Skin of body (tissue), 2 donors: Measurements from ENCODE around the gene SFSWAP. TPM values are rescaled to one million over a fixed set of nuclear protein-coding genes. Genes with fewer than 3 reads are reported as not detected.
A peak's percentile ranks its signal among the peaks of the same experiment; 100 is the strongest.
"Not testable (repeated sequence)": the region's sequence is repeated elsewhere in the genome, so short reads cannot be mapped to it uniquely, and the experiment has no call there.

Experiments used
- DNase-seq: peaks from one replicate; lab custom pipeline; 2025; lab: John Stamatoyannopoulos, UW
- total RNA-seq: library from RNA; depleted of rRNA; stranded (reverse); fragments of >200 nt; gene quantifications from one replicate; pipeline ENCODE4 v1.2.3, GENCODE V29; 2014

Gene SFSWAP
- total RNA-seq, 1 donor from 2014 or later, result 29.2 TPM

DNA sequence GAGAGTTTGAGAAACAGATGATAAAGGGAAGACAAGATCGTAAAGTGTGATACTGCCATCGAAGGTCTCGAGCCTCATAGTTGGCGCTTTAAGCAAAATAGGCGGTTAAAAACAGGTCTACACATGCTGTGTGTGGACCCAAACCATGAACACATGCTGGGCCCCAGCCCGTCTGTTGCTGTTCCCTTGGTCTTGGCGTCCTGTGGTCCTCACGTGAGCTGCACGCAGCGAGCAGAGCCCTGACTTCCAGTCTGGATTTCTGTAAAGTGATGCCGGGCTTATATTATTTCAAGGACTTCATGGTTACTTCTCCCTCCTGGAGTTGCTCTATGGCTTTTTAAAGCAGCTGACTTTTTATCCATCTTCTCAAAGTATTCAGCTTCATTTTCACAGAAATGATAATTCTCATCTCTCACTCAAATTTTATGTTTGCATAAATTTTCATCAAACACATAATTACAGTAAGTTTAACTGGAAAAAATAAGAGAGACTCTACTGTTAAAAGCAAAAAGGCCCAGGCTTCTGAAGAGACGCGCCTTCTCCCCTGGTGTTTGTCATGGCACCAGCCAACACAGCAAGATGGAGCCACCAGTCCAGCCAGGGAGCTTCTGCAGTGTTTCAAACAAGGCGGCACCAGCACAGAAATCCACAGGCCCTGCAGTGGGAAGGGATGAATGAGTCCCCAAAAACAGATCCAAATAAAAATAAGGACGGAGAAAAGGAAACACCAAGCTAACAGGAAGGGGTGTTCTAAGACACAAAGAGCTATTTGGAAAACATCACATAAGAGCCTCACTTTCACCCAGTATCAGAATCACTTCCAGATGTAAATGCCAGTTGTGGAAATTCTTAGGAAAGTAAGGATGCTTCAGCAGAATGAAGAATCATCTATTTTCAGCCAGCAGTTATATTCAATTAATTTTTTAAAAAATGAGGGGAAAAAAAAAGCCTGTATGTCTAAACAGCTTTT, 24.9 kb downstream of the SFSWAP start:
- DNase-seq, result no peak

GRCh38 chr12:131736446-131737149, 25.7 kb downstream of the SFSWAP start:
- no peak for DNase-seq

DNA sequence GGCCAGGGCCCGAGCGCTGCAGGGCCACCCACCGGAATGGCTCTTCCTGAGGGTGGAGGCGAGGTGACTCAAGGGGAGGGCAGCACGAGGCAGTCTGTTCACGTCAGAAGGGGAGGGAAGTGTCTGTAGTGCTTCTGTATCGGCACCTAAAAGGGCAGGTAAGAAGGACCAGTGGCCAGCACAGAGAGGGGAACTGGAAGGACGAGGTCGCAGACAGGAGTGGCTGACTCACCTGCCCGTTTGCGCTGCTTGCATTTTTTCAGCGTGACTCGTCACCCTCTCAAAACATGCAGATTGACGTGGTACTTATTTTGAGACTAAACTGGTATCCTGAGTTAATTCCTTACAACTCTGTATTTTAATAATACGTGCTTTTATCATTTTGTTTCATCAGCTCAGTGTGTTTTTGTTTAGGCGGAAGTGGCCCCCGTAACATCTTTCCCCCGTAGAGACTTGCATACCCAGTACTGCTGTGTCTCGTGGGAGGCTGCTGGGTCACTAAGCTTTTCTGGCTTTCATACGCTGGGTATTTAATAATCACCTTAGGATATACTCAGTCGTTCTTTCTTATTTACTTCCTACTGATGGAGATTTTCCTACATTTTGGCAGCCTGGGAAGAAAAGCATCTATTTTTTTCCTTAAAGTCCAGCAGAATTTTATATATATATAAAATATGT, 26.4 kb downstream of the SFSWAP start:
- no peak for DNase-seq

- peak; percentile 7 for DNase-seq
These were observed 27.3 kb downstream of the SFSWAP start for GRCh38 chr12:131738196-131738595.

- no peak for DNase-seq
These were observed 29.7 kb downstream of the SFSWAP start for GRCh38 chr12:131740626-131741025.

DNA sequence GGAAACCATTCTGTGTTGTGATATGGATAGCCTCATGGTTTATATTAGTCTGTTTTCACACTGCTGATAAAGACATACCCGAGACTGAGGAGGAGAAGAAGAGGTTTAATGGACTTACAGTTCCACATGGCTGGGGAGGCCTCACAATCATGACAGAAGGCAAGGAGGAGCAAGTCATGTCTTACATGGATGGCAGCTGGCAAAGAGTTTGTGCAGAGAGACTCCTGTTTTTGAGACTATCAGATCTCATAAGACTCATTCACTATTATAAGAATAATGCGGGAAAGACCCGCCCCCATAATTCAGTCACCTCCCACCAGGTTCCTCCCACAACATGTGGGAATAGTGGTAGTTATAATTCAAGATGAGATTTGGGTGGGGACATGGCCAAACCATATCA, 31.9 kb downstream of the SFSWAP start:
- DNase-seq, result not testable (repeated sequence)

- not testable (repeated sequence) for DNase-seq
These were observed 32.5 kb downstream of the SFSWAP start for GRCh38 chr12:131743410-131743809.

DNA sequence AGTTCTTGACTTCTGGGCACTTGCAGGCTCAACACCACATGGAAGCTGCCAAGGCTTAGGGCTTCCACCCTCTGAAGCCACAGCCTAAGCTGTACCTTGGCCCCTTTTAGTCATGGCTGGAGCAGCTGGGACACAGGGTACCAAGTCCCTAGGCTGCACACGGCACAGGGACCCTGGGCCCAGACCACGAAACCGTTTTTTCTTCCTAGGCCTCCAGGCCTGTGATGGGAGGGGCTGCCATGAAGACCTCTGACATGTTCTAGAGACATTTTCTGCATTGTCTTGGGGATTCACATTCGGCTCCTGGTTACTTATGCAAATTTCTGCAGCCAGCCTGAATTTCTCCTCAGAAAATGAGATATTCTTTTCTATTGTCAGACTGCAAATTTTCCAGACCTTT, 33.0 kb downstream of the SFSWAP start:
- not testable (repeated sequence) for DNase-seq

GRCh38 chr12:131744675-131745074, 33.8 kb downstream of the SFSWAP start:
- DNase-seq, result not testable (repeated sequence)

DNA sequence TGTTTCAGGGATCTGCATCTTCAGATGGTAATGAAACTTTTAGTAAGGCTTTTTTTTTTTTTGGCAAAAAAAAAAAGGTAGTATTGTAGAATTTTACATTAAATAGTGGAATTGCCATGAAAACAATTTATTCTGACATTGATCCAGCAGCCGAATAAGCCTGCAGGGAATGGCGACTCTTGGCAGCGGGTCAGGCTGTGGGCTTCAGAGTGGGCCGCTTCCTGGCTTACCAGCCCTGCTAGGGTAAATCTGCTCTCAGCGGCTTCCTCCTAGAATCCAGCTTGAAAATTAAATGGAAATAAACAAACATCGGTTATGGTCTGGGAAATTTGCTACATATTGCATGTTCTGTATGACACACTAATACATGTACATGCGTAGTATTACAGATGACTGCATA, 34.8 kb downstream of the SFSWAP start:
- DNase-seq, result no peak

GRCh38 chr12:131747276-131748177, 36.6 kb downstream of the SFSWAP start:
- DNase-seq, result no peak

DNA sequence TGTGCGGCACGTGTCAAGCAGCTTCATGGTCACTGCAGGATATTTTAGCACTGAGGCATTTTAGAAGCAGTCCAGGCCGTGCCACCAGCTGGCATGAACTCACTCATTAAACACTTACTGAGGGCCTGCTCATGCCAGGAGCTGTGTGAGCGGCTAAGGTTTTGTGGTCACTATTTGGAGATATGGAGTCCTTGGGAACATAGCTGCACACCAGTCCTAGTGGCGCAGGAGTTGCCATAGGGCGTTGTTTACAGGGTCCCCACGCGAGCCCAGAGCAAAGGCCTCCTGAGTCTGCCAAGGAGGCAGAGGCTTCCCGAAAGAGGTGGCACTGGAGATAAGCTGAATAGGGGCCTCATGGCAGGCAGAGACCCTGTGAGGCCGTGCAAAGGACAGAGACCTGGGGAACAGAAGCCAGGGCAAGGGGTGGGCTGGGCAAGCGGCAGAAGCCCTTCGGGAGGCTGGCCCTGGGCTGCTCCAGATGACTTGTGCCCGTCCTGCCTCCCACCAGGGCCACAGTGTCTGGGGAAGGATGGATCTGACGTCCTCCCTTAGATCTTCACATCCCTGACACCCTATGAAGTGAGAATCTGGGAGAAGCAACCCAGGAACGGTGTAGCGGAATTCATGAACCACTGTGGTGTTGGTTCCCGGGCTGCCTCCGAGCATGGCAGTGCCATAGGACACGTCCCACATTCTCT, 38.9 kb downstream of the SFSWAP start:
- no peak for DNase-seq

DNA sequence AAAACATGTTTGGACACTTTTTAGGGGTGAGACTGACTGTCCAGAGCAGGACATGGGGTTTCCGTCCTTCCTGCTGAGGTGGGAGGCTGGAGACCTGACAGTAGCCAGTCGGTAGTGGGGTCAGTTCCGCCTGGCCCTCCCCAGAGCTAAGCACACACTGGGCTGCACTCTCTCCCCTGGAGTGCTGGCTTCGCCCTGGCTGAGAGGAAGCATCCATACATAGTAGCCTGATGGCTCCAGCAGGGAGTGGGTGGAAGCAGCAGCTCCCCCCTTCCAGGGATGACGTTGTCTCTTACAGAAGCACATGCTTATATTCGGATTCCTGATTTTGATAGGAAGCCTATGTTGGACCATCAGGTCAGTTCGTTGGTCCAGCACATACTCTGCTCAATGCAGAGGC, 40.4 kb downstream of the SFSWAP start:
- no peak for DNase-seq

DNA sequence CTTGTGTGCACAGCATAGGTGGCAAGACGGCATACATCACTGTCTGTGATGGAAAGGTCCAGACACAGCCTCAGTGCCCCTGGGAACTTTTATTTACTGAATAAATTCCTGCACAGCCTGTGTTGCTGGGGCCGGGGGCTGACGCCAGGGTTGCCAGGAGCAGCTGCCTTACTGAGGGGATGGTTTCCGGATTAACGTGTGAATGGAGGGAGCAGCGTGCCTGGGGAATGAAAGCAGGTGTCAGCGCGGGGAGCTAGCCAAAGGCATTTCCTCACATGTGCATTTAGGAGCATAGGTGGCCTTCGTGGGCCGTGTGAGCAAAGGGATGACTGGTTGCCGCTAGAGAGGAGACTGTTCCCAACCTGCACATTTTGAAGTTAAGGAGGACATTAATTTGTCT, 41.6 kb downstream of the SFSWAP start:
- DNase-seq, result no peak

GRCh38 chr12:131753005-131753404, 42.1 kb downstream of the SFSWAP start:
- no peak for DNase-seq

GRCh38 chr12:131753757-131754156, 42.9 kb downstream of the SFSWAP start:
- DNase-seq, result no peak

DNA sequence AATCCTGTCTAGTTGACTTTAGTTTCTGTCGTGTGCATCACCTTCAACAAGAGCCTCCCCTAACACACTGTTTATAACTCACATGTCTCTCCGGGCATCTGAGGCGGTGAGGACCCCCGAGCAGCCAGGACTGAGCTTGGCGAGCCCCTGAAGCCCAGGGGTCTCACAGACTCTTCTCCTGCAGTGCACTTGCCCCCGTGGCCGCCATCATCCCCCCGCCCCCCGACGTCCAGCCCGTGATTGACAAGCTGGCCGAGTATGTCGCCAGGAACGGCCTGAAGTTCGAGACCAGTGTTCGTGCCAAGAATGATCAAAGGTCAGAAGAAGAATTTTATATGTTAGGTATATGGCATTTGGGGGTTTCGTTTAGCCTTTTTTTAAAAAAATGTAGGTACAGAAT, 43.3 kb downstream of the SFSWAP start:
- no peak for DNase-seq

DNA sequence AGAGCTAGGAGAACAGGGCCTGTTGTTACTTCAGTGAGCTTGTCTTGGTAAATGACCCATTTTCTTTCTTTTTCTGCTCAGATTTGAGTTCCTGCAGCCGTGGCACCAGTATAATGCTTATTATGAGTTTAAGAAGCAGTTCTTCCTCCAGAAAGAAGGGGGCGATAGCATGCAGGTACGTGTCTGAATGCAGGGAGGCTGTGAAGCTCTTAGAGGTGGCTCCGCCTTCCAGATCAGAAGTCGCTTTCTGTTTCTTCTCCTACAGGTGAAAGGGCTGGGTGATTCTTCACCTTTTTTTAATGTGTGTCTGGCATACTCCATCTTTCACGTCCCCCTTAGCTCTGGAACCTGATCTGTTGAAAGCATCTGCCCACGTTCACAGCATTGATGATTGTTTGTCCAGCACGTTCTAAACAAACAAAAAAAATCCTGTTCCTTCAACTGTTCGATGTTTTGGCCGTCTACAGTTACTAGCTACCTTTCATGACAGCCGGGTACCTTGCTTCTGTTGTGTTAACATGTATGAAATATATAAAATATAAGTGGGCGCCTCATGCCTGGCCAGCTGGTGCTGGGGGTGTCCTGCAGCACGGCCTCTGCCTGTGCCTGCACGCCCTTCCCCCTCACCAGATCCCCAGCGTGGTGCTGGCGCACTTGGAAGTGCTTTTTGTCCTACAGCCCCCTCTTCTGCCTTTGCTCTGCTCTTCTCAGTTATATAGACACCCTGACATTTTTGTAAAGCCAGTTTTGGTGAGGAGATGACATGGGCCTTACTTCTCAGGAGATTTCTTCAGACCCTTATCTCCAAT, 44.6 kb downstream of the SFSWAP start:
- DNase-seq, result no peak

DNA sequence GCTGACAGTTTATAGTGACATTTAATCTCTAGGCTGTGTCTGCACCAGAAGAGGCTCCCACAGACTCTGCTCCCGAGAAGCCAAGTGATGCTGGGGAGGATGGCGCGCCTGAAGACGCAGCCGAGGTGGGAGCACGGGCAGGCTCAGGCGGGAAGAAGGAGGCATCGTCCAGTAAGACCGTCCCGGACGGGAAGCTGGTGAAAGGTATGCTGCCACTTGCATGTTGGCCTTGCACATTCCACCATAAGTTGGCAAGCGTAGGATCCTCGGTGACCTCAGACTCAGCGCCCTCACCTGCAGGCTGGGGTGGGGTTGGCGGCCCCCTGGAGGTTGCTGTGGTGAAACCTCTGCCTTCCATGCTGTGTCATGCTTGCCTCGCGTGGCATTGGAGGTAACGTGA, 45.6 kb downstream of the SFSWAP start:
- DNase-seq, result no peak
